A673 (cell line): Measurements from ENCODE around the gene ATG9B. TPM values are rescaled to one million over a fixed set of nuclear protein-coding genes. Genes with fewer than 3 reads are reported as not detected.

Source experiments
- BruUV-seq: library from RNA; stranded (reverse); fragments of 400-500 nt; replicated peaks from 2 replicates; lab custom pipeline; 2021; lab: Mats Ljungman, UMichigan
- CTCF ChIA-PET: fragments of 300-600 bp; sonication (Branson Sonifier 250); formaldehyde crosslinking; loops from one replicate; lab custom pipeline; 2022; ENCODE audit warnings: antibody characterized with exemption; lab: Charles Lee
- POLR2A ChIA-PET: fragments of 300-600 bp; sonication (Branson Sonifier 250); formaldehyde crosslinking; loops from one replicate; lab custom pipeline; 2022; ENCODE audit warnings: antibody characterized with exemption; ENCODE audit not compliant: low non-redundant PET; lab: Charles Lee
- DNase-seq: peaks from one replicate; pipeline ENCODE4 v3.0.0-alpha.2; 2015; ENCODE audit warnings: low spot score
- H3K27ac ChIP-seq: fragments of 200-600 bp; sonication (generic); 2 replicates; pipeline ENCODE4 v1.5.1; 2016; ENCODE audit warnings: mixed run types, low read depth, mild to moderate bottlenecking, mixed read lengths, antibody characterized with exemption, low read length; ENCODE audit not compliant: poor library complexity, severe bottlenecking
- H3K27me3 ChIP-seq: fragments of 200-600 bp; sonication (generic); replicated peaks from 2 replicates; pipeline ENCODE4 v1.6.1; 2017; ENCODE audit warnings: mixed run types, low read depth, mild to moderate bottlenecking, mixed read lengths, antibody characterized with exemption, low read length; ENCODE audit not compliant: insufficient read depth, poor library complexity
- H3K36me3 ChIP-seq: fragments of 200-600 bp; sonication (generic); 2 replicates; pipeline ENCODE4 v1.6.1; 2016; ENCODE audit warnings: mixed run types, mild to moderate bottlenecking, mixed read lengths, antibody characterized with exemption, low read length; ENCODE audit not compliant: insufficient read depth, poor library complexity, severe bottlenecking
- H3K4me1 ChIP-seq: fragments of 200-600 bp; sonication (generic); 2 replicates; pipeline ENCODE4 v1.6.1; 2017; ENCODE audit warnings: mixed run types, mild to moderate bottlenecking, mixed read lengths, antibody characterized with exemption, low read length; ENCODE audit not compliant: insufficient read depth, poor library complexity, severe bottlenecking
- H3K4me3 ChIP-seq: fragments of 200-600 bp; sonication (generic); 2 replicates; pipeline ENCODE4 v1.5.1; 2016; ENCODE audit warnings: low read depth, mixed run types, mild to moderate bottlenecking, mixed read lengths, low read length; ENCODE audit not compliant: poor library complexity, severe bottlenecking
- H3K9me3 ChIP-seq: fragments of 200-600 bp; sonication (generic); 2 replicates; pipeline ENCODE4 v1.6.1; 2016; ENCODE audit warnings: mixed run types, low read depth, mild to moderate bottlenecking, mixed read lengths, antibody characterized with exemption, low read length; ENCODE audit not compliant: poor library complexity, severe bottlenecking
- CTCF ChIP-seq: fragments of 300-800, 200-600 bp; sonication (generic); conservative IDR thresholded peaks from 2 replicates; pipeline ENCODE4 v1.5.1; 2017; ENCODE audit warnings: low read depth, mild to moderate bottlenecking, antibody characterized with exemption, low read length, moderate library complexity, mixed read lengths
- EZH2 ChIP-seq: fragments of 200-600 bp; sonication (generic); IDR thresholded peaks from 2 replicates; pipeline ENCODE4 v1.6.1; 2017; ENCODE audit warnings: borderline replicate concordance, low read depth, mild to moderate bottlenecking, mixed read lengths, antibody characterized with exemption, low read length; ENCODE audit not compliant: poor library complexity, severe bottlenecking
- intact Hi-C: fragments of 100-400 bp; cut with micrococcal nuclease; formaldehyde crosslinking; loops from one replicate; pipeline ENCODE4 v1.10.0; 2022; ENCODE audit not compliant: unreplicated experiment
- total RNA-seq: library from RNA; stranded (reverse); gene quantifications from 2 replicates; pipeline ENCODE4 v1.2.3, GENCODE V29; 2021

The ATG9B gene
- total RNA-seq, 1 experiment from 2014 or later: 1.9 TPM

- no peak for TF ChIP-seq EZH2
- TF ChIP-seq CTCF: no peak
- ChIA-PET CTCF (no interaction called here), POLR2A (no interaction called here)
- intact Hi-C loops: loop anchor here (5.0 kb wide), 1 partner anchor 101 kb away; no protein-coding TSS in a partner anchor
- Histone ChIP-seq H3K36me3 (no peaks in the 10 kb centered on the region), H3K27ac (no peak overlapping the region), H3K4me1 (peaks cover 26% of the 10 kb centered on the region), H3K9me3 (no peaks in the 10 kb centered on the region), H3K4me3 (no peak overlapping the region), H3K27me3 (no peaks in the 10 kb centered on the region)
- no TSS peak for BruUV-seq
- DNase-seq: no peak
Observed at GRCh38 chr7:151011097-151011409, 13.2 kb downstream of the ATG9B start.

GRCh38 chr7:151010307-151011096 is 13.8 kb downstream of the ATG9B start:
- no peak overlapping the region for H3K4me3 ChIP-seq
- no peaks in the 10 kb centered on the region for H3K9me3 ChIP-seq
- no peak overlapping the region for H3K27ac ChIP-seq
- no peak for DNase-seq
- ChIA-PET CTCF (interaction anchor here (0.6 kb wide), 1 partner anchor 9 kb away, joined by 3 read pairs; no protein-coding TSS in a partner anchor), POLR2A (no interaction called here)
- no TSS peak for BruUV-seq
- no peaks in the 10 kb centered on the region for H3K27me3 ChIP-seq
- intact Hi-C loops: loop anchor here (5.0 kb wide), 1 partner anchor 102 kb away; no protein-coding TSS in a partner anchor
- no peak for TF ChIP-seq CTCF
- TF ChIP-seq EZH2: no peak
- H3K4me1 ChIP-seq: peaks cover 26% of the 10 kb centered on the region
- no peaks in the 10 kb centered on the region for H3K36me3 ChIP-seq

- H3K4me3 ChIP-seq: no peak overlapping the region
- intact Hi-C loops: loop anchor here (5.0 kb wide), 1 partner anchor 102 kb away; no protein-coding TSS in a partner anchor
- no peak overlapping the region for H3K27ac ChIP-seq
- H3K36me3 ChIP-seq: no peaks in the 10 kb centered on the region
- H3K9me3 ChIP-seq: no peaks in the 10 kb centered on the region
- H3K27me3 ChIP-seq: no peaks in the 10 kb centered on the region
- TF ChIP-seq CTCF: no peak
- H3K4me1 ChIP-seq: peaks cover 26% of the 10 kb centered on the region
- no TSS peak for BruUV-seq
- ChIA-PET POLR2A (no interaction called here), CTCF (interaction anchor here (0.6 kb wide), 1 partner anchor 70 kb away, joined by 4 read pairs; no protein-coding TSS in a partner anchor)
- DNase-seq: no peak
Observed at GRCh38 chr7:151010037-151010306, 14.3 kb downstream of the ATG9B start.
